GM12878 (cell line): Measurements from ENCODE around the gene UBE3C. TPM values are rescaled to one million over a fixed set of nuclear protein-coding genes. Genes with fewer than 3 reads are reported as not detected.

ENCODE experiments used
- ATAC-seq: fragments of 200-7000 bp; cut with Tn5 transposase; 3 replicates; pipeline ENCODE4 v1.9.1; 2020; ENCODE audit warnings: mild to moderate bottlenecking, moderate library complexity
- BruUV-seq: library from RNA; stranded (reverse); fragments of 400-500 nt; replicated peaks from 2 replicates; lab custom pipeline; 2021; lab: Mats Ljungman, UMichigan
- CTCF ChIA-PET: fragments of 300-600 bp; sonication (Branson Sonifier 250); formaldehyde crosslinking; extraction: SDS; loops from one replicate; lab custom pipeline; 2021; ENCODE audit warnings: inconsistent platforms; lab: Yijun Ruan, JAX
- POLR2A ChIA-PET: fragments of 350-600 bp; formaldehyde crosslinking; extraction: SDS; loops from one replicate; lab custom pipeline; 2021; ENCODE audit warnings: inconsistent platforms; lab: Charles Lee
- RAD21 ChIA-PET: fragments of 300-600 bp; sonication (Branson Sonifier 250); formaldehyde crosslinking; loops from one replicate; lab custom pipeline; 2023; ENCODE audit warnings: antibody characterized with exemption; ENCODE audit not compliant: unreplicated experiment; lab: Charles Lee
- SMC1A ChIA-PET: fragments of 300-600 bp; sonication (Branson Sonifier 250); formaldehyde crosslinking; loops from one replicate; lab custom pipeline; 2023; ENCODE audit not compliant: unreplicated experiment, uncharacterized antibody; lab: Charles Lee
- DNase-seq: peaks from one replicate; pipeline ENCODE4 v3.0.0-alpha.2; 2011; ENCODE audit warnings: low read depth, low spot score
- FAIRE-seq: peaks from 3 replicates; lab custom pipeline; 2011; peaks lifted over from hg19 to GRCh38; lab: Jason Lieb, UNC
- H2AFZ ChIP-seq: 2 replicates; pipeline ENCODE4 v1.6.0; 2011; ENCODE audit warnings: low read depth, low read length, control low read depth; ENCODE audit not compliant: control insufficient read depth
- H3K27ac ChIP-seq: 2 replicates; pipeline ENCODE4 v1.5.1; 2011; ENCODE audit warnings: control low read depth; ENCODE audit not compliant: control insufficient read depth, insufficient read depth
- H3K27me3 ChIP-seq, 2 experiments: replicated peaks in 1 of 2; 2 replicates each; pipeline versions ENCODE4 v1.6.0 to v1.6.1; 2011; ENCODE audit warnings: low read length in 1 of 2; ENCODE audit not compliant: control insufficient read depth in 2 of 2, insufficient read depth in 2 of 2
- H3K36me3 ChIP-seq, 2 experiments: 2 replicates each; pipeline ENCODE4 v1.5.1; 2011; ENCODE audit warnings: low read length in 1 of 2; ENCODE audit not compliant: control insufficient read depth in 2 of 2, insufficient read depth in 2 of 2
- H3K4me1 ChIP-seq: 2 replicates; pipeline ENCODE4 v1.6.1; 2011; ENCODE audit warnings: mild to moderate bottlenecking, low read length, moderate library complexity, mixed read lengths; ENCODE audit not compliant: control insufficient read depth, insufficient read depth
- H3K4me2 ChIP-seq: 2 replicates; pipeline ENCODE4 v1.6.0; 2011; ENCODE audit warnings: control low read depth; ENCODE audit not compliant: control insufficient read depth, insufficient read depth
- H3K4me3 ChIP-seq: fragments of 200-600 bp; sonication (generic); 2 replicates; pipeline ENCODE4 v1.5.1; 2016
- H3K79me2 ChIP-seq: 2 replicates; pipeline ENCODE4 v1.6.0; 2011; ENCODE audit warnings: low read length; ENCODE audit not compliant: control insufficient read depth, insufficient read depth
- H3K9ac ChIP-seq: 2 replicates; pipeline ENCODE4 v1.8.0; 2011; ENCODE audit warnings: low read length, control low read depth, mixed read lengths; ENCODE audit not compliant: control insufficient read depth, insufficient read depth
- H3K9me3 ChIP-seq: replicated peaks from 3 replicates; pipeline ENCODE4 v1.5.1; 2011; ENCODE audit warnings: mild to moderate bottlenecking, low read length; ENCODE audit not compliant: control insufficient read depth, insufficient read depth
- H4K20me1 ChIP-seq: 2 replicates; pipeline ENCODE4 v1.6.0; 2011; ENCODE audit not compliant: control insufficient read depth, insufficient read depth
- CREM ChIP-seq: IDR thresholded peaks from 2 replicates; pipeline ENCODE4 v1.6.1; 2014; ENCODE audit warnings: antibody characterized with exemption, low read depth
- DPF2 ChIP-seq: fragments of 450-650 bp; IDR thresholded peaks from 2 replicates; pipeline ENCODE4 v1.6.1; 2017; ENCODE audit warnings: mild to moderate bottlenecking
- HDGF ChIP-seq: fragments of 450-650 bp; IDR thresholded peaks from 2 replicates; pipeline ENCODE4 v1.6.1; 2016; ENCODE audit warnings: antibody characterized with exemption
- NR2C1 ChIP-seq: fragments of 450-650 bp; IDR thresholded peaks from 2 replicates; pipeline ENCODE4 v1.6.1; 2017; ENCODE audit warnings: antibody characterized with exemption, mild to moderate bottlenecking, moderate library complexity
- SUPT20H ChIP-seq: IDR thresholded peaks from 2 replicates; pipeline ENCODE4 v1.6.1; 2011; ENCODE audit warnings: low read depth, mild to moderate bottlenecking, low read length, moderate library complexity, borderline replicate concordance; ENCODE audit not compliant: control insufficient read depth
- ZNF622 ChIP-seq: fragments of 450-650 bp; IDR thresholded peaks from 2 replicates; pipeline ENCODE4 v1.6.1; 2017; ENCODE audit warnings: mild to moderate bottlenecking, inconsistent platforms
- ZZZ3 ChIP-seq: IDR thresholded peaks from 2 replicates; pipeline ENCODE4 v1.6.1; 2011; ENCODE audit warnings: low read depth; ENCODE audit not compliant: control insufficient read depth, insufficient read length
- WGBS: methylation state at CpG from one replicate; pipeline ENCODE4 v1.1.6; 2016; ENCODE audit warnings: low lambda C conversion rate; ENCODE audit not compliant: insufficient replicate concordance, insufficient coverage; ENCODE audit errors: missing lambda C conversion rate; 5-methylcytosine and 5-hydroxymethylcytosine counted together
- in situ Hi-C: fragments of 300-500 bp; cut with MboI; formaldehyde crosslinking; loops from 9 replicates; pipeline ENCODE4 v1.14.3; 2018; ENCODE audit warnings: mixed read lengths
- intact Hi-C: fragments of 100-400 bp; cut with micrococcal nuclease; formaldehyde crosslinking; loops from one replicate; pipeline ENCODE4 v1.14.2; 2022; ENCODE audit not compliant: unreplicated experiment
- polyA plus RNA-seq, 11 experiments: library from polyadenylated mRNA; depleted of rRNA in 4 of 11; unstranded in 6 of 11; stranded (reverse) in 5 of 11; fragments of >200 nt; fragmentation: Nextera tagmentation in 4 of 11; fragmentation: Illumina TruSeq in 1 of 11; extraction: Ambion mirVana in 4 of 11; extraction: Trizol in 1 of 11; gene quantifications; 1 replicate in 1 of 11; 2 replicates in 10 of 11; pipeline versions ENCODE4 v1.2.1 to v1.2.3, GENCODE V29; 2011 to 2016; ENCODE audit warnings: inconsistent platforms in 2 of 11, missing spikeins in 2 of 11, low read depth in 1 of 11
- total RNA-seq, 4 experiments: library from RNA; depleted of rRNA in 3 of 4; stranded (reverse); fragments of >200 nt in 3 of 4; fragmentation: Illumina TruSeq in 1 of 4; extraction: Trizol in 1 of 4; gene quantifications; 2 replicates each; pipeline versions ENCODE4 v1.2.1 to v1.2.3, GENCODE V29; 2013 to 2021
- TF ChIP-seq, protein P1 (sequence below): fragments of 450-650 bp; IDR thresholded peaks from 2 replicates; pipeline ENCODE4 v1.6.1; 2016; ENCODE audit warnings: mild to moderate bottlenecking
- TF ChIP-seq, protein P2 (sequence below): fragments of 450-650 bp; IDR thresholded peaks from 2 replicates; pipeline ENCODE4 v1.6.1; 2016; ENCODE audit warnings: mild to moderate bottlenecking, moderate library complexity, borderline replicate concordance
- TF ChIP-seq, protein P3 (sequence below): IDR thresholded peaks from 2 replicates; pipeline ENCODE4 v1.6.1; 2011; ENCODE audit warnings: borderline replicate concordance, low read depth, mild to moderate bottlenecking, moderate library complexity, mixed read lengths, low read length; ENCODE audit not compliant: insufficient read depth; ENCODE audit errors: extremely low read length
- TF ChIP-seq, protein P4 (sequence below): fragments of 450-650 bp; IDR thresholded peaks from 2 replicates; pipeline ENCODE4 v1.6.1; 2017; ENCODE audit warnings: mild to moderate bottlenecking, low read depth, inconsistent platforms; ENCODE audit not compliant: poor library complexity, severe bottlenecking
- TF ChIP-seq, protein P5 (sequence below): IDR thresholded peaks from 2 replicates; pipeline ENCODE4 v1.6.1; 2012; ENCODE audit warnings: mild to moderate bottlenecking, low read depth, low read length

The UBE3C gene
- total and polyA plus RNA-seq, 10 of the 15 experiments (the other 5 are each of a cell fraction or from before 2014, with no cell fraction given) = 7.9 to 65.9 (median 45.2) TPM

DNA sequence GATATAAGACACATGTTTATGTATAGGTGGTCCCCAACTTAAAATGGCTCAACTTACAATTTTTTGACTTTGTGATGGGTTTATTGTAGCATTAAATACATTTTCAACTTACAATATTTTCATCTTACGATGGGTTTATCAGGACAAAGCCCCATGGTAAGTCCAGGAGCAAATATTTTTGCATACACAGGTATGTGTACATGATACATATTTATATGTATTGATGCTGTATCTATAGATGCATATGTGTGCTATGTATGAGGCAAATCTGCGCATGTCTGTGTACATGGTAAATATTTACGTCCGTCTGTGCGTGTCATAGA, 664 bp upstream of the UBE3C start:
- H3K4me3 ChIP-seq = peak overlapping the region; percentile 42
- BruUV-seq = no TSS peak

More for the DNA sequence above, 664 bp upstream of the UBE3C start:
- H2AFZ ChIP-seq = peak overlapping the region; percentile 83
- POLR2A ChIA-PET = interaction anchor here (0.6 to 1.4 kb wide), 4 partner anchors 9 to 128 kb away, joined by 3 to 6 read pairs (median 4); partner anchors contain the start of gene MNX1
- TF ChIP-seq ZNF622 (no peak), CREM (no peak), DPF2 (no peak), NR2C1 (no peak), HDGF (no peak), SUPT20H (no peak), ZZZ3 (no peak)
- TF ChIP-seq, protein P1, sequence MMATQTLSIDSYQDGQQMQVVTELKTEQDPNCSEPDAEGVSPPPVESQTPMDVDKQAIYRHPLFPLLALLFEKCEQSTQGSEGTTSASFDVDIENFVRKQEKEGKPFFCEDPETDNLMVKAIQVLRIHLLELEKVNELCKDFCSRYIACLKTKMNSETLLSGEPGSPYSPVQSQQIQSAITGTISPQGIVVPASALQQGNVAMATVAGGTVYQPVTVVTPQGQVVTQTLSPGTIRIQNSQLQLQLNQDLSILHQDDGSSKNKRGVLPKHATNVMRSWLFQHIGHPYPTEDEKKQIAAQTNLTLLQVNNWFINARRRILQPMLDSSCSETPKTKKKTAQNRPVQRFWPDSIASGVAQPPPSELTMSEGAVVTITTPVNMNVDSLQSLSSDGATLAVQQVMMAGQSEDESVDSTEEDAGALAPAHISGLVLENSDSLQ = no peak
- TF ChIP-seq, protein P2, sequence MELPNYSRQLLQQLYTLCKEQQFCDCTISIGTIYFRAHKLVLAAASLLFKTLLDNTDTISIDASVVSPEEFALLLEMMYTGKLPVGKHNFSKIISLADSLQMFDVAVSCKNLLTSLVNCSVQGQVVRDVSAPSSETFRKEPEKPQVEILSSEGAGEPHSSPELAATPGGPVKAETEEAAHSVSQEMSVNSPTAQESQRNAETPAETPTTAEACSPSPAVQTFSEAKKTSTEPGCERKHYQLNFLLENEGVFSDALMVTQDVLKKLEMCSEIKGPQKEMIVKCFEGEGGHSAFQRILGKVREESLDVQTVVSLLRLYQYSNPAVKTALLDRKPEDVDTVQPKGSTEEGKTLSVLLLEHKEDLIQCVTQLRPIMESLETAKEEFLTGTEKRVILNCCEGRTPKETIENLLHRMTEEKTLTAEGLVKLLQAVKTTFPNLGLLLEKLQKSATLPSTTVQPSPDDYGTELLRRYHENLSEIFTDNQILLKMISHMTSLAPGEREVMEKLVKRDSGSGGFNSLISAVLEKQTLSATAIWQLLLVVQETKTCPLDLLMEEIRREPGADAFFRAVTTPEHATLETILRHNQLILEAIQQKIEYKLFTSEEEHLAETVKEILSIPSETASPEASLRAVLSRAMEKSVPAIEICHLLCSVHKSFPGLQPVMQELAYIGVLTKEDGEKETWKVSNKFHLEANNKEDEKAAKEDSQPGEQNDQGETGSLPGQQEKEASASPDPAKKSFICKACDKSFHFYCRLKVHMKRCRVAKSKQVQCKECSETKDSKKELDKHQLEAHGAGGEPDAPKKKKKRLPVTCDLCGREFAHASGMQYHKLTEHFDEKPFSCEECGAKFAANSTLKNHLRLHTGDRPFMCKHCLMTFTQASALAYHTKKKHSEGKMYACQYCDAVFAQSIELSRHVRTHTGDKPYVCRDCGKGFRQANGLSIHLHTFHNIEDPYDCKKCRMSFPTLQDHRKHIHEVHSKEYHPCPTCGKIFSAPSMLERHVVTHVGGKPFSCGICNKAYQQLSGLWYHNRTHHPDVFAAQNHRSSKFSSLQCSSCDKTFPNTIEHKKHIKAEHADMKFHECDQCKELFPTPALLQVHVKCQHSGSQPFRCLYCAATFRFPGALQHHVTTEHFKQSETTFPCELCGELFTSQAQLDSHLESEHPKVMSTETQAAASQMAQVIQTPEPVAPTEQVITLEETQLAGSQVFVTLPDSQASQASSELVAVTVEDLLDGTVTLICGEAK = 0 out of 2 replicates have a peak, but pooled peaks have one; percentile 20
- TF ChIP-seq, protein P3, sequence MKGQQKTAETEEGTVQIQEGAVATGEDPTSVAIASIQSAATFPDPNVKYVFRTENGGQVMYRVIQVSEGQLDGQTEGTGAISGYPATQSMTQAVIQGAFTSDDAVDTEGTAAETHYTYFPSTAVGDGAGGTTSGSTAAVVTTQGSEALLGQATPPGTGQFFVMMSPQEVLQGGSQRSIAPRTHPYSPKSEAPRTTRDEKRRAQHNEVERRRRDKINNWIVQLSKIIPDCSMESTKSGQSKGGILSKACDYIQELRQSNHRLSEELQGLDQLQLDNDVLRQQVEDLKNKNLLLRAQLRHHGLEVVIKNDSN = no peak
- TF ChIP-seq, protein P4, sequence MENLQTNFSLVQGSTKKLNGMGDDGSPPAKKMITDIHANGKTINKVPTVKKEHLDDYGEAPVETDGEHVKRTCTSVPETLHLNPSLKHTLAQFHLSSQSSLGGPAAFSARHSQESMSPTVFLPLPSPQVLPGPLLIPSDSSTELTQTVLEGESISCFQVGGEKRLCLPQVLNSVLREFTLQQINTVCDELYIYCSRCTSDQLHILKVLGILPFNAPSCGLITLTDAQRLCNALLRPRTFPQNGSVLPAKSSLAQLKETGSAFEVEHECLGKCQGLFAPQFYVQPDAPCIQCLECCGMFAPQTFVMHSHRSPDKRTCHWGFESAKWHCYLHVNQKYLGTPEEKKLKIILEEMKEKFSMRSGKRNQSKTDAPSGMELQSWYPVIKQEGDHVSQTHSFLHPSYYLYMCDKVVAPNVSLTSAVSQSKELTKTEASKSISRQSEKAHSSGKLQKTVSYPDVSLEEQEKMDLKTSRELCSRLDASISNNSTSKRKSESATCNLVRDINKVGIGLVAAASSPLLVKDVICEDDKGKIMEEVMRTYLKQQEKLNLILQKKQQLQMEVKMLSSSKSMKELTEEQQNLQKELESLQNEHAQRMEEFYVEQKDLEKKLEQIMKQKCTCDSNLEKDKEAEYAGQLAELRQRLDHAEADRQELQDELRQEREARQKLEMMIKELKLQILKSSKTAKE = peak; percentile 32
- TF ChIP-seq, protein P5, sequence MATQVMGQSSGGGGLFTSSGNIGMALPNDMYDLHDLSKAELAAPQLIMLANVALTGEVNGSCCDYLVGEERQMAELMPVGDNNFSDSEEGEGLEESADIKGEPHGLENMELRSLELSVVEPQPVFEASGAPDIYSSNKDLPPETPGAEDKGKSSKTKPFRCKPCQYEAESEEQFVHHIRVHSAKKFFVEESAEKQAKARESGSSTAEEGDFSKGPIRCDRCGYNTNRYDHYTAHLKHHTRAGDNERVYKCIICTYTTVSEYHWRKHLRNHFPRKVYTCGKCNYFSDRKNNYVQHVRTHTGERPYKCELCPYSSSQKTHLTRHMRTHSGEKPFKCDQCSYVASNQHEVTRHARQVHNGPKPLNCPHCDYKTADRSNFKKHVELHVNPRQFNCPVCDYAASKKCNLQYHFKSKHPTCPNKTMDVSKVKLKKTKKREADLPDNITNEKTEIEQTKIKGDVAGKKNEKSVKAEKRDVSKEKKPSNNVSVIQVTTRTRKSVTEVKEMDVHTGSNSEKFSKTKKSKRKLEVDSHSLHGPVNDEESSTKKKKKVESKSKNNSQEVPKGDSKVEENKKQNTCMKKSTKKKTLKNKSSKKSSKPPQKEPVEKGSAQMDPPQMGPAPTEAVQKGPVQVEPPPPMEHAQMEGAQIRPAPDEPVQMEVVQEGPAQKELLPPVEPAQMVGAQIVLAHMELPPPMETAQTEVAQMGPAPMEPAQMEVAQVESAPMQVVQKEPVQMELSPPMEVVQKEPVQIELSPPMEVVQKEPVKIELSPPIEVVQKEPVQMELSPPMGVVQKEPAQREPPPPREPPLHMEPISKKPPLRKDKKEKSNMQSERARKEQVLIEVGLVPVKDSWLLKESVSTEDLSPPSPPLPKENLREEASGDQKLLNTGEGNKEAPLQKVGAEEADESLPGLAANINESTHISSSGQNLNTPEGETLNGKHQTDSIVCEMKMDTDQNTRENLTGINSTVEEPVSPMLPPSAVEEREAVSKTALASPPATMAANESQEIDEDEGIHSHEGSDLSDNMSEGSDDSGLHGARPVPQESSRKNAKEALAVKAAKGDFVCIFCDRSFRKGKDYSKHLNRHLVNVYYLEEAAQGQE = no peak
- TF ChIP-seq, all 136 proteins: peak for 2
- ChIA-PET CTCF (no interaction called here), RAD21 (no interaction called here), SMC1A (no interaction called here)
- DNase-seq (no peak), ATAC-seq (no peak), FAIRE-seq (no peak)
- H3K27me3 ChIP-seq = no peaks in the 10 kb centered on the region
- intact Hi-C loops (loop anchor here (2.0 to 5.0 kb wide), 4 partner anchors 127 to 241 kb away; partner anchors contain the start of genes DNAJB6 and MNX1), in situ Hi-C loops (no loop called here)
- H3K9ac ChIP-seq = peak overlapping the region; percentile 45
- H3K79me2 ChIP-seq = peaks cover 41% of the 10 kb centered on the region
- peak overlapping the region; percentile 83 for H3K4me2 ChIP-seq
- no peaks in the 10 kb centered on the region for H3K9me3 ChIP-seq
- H4K20me1 ChIP-seq = 0 out of 2 replicates have a peak, but pooled peaks cover 7% of the 10 kb centered on the region
- H3K4me1 ChIP-seq = peaks cover 7% of the 10 kb centered on the region; the same call in 1 of the 2 replicates
- WGBS = 7% methylated on average over 5 of the region's 5 CpGs
- peak overlapping the region; percentile 58 for H3K27ac ChIP-seq
- H3K36me3 ChIP-seq = peaks cover 0 to 9% of the 10 kb centered on the region in 2 experiments; a peak in 3 of 4 replicates
